ENCODE results near the gene SNX25.

Gene SNX25

DNA sequence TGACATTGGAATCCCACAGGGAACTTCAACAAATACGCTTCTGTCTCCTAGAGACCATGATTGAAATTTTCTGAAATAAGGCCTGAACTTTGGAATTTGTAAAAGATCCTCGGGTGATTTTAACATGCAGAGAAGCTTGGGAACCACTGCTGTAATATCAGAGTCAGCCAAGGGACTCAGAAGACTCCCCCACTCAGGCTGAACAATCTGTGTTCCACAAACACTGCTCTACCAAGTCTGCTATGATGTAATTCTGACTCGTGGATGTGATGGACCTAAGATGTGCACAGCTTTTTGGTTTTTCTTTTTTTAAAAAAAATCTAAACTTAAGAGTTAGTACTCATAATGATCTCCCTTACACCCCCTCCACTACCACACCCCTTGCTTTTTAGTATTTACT lies 160.3 kb downstream of the SNX25 start:
- ATAC-seq = no peak
- TF ChIP-seq SNAI2 (CRISPR knock-in tag; IDR thresholded peaks at IDR 0.05) (no peak), TOX (CRISPR knock-in tag; IDR thresholded peaks at IDR 0.05; ENCODE audit: borderline replicate concordance) (no peak), GLIS3 (CRISPR knock-in tag; IDR thresholded peaks at IDR 0.05) (no peak), RARB (CRISPR knock-in tag; IDR thresholded peaks at IDR 0.05) (no peak), ZFP30 (CRISPR knock-in tag; IDR thresholded peaks at IDR 0.05) (no peak), PPARA (CRISPR knock-in tag; IDR thresholded peaks at IDR 0.05; ENCODE audit: borderline replicate concordance) (no peak), ZNF565 (CRISPR knock-in tag; conservative IDR thresholded peaks at IDR 0.05; ENCODE audit: low read depth) (no peak), ARNTL (CRISPR knock-in tag; IDR thresholded peaks at IDR 0.05; ENCODE audit: borderline replicate concordance, low read depth) (no peak), BACH2 (CRISPR knock-in tag; IDR thresholded peaks at IDR 0.05; ENCODE audit: borderline replicate concordance) (no peak), ESRRG (CRISPR knock-in tag; IDR thresholded peaks at IDR 0.05) (no peak)
- TF ChIP-seq, protein P1, sequence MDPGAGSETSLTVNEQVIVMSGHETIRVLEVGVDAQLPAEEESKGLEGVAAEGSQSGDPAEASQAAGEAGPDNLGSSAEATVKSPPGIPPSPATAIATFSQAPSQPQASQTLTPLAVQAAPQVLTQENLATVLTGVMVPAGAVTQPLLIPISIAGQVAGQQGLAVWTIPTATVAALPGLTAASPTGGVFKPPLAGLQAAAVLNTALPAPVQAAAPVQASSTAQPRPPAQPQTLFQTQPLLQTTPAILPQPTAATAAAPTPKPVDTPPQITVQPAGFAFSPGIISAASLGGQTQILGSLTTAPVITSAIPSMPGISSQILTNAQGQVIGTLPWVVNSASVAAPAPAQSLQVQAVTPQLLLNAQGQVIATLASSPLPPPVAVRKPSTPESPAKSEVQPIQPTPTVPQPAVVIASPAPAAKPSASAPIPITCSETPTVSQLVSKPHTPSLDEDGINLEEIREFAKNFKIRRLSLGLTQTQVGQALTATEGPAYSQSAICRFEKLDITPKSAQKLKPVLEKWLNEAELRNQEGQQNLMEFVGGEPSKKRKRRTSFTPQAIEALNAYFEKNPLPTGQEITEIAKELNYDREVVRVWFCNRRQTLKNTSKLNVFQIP (CRISPR knock-in tag; IDR thresholded peaks at IDR 0.05; ENCODE audit: borderline replicate concordance, low read depth) = no peak

- TF ChIP-seq ZFP3 (CRISPR knock-in tag; IDR thresholded peaks at IDR 0.05) = no peak
- no peak for ATAC-seq
These were observed 161.0 kb downstream of the SNX25 start for GRCh38 chr4:185370268-185370949.

DNA sequence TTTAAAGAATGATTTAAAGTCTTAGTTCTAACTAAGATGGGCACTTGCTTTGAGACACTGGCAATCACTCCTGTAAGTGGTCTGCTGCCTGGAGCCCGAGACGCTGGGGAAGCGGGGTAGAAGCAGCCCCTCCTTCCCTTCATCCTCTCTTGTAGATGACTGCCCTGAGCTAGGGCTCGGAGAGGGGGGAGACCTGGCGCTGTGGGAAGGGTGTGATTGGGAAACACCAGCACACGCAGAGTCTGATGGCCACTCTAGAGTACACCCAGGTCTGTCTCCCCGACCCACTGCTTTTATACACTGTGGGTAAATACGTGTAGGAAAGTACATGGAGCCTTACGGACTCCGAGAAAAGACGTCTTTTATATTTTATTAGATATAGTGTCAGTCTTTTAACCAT lies 162.3 kb downstream of the SNX25 start:
- ATAC-seq = no peak
- no peak for TF ChIP-seq BACH2 (CRISPR knock-in tag; IDR thresholded peaks at IDR 0.05; ENCODE audit: borderline replicate concordance)
- TF ChIP-seq ZNF8 (CRISPR knock-in tag; IDR thresholded peaks at IDR 0.05) = no peak
- no peak for TF ChIP-seq PPARA (CRISPR knock-in tag; IDR thresholded peaks at IDR 0.05; ENCODE audit: borderline replicate concordance)
- TF ChIP-seq ISL1 (CRISPR knock-in tag; IDR thresholded peaks at IDR 0.05) = no peak
- no peak for TF ChIP-seq ZFP30 (CRISPR knock-in tag; IDR thresholded peaks at IDR 0.05)
- TF ChIP-seq OSR1 (CRISPR knock-in tag; IDR thresholded peaks at IDR 0.05) = no peak
- no peak for TF ChIP-seq ZC3H10 (CRISPR knock-in tag; IDR thresholded peaks at IDR 0.05)
- no peak for TF ChIP-seq ZNF70 (CRISPR knock-in tag; IDR thresholded peaks at IDR 0.05)
- TF ChIP-seq ARNTL (CRISPR knock-in tag; IDR thresholded peaks at IDR 0.05; ENCODE audit: borderline replicate concordance, low read depth) = no peak
- TF ChIP-seq, protein P2, sequence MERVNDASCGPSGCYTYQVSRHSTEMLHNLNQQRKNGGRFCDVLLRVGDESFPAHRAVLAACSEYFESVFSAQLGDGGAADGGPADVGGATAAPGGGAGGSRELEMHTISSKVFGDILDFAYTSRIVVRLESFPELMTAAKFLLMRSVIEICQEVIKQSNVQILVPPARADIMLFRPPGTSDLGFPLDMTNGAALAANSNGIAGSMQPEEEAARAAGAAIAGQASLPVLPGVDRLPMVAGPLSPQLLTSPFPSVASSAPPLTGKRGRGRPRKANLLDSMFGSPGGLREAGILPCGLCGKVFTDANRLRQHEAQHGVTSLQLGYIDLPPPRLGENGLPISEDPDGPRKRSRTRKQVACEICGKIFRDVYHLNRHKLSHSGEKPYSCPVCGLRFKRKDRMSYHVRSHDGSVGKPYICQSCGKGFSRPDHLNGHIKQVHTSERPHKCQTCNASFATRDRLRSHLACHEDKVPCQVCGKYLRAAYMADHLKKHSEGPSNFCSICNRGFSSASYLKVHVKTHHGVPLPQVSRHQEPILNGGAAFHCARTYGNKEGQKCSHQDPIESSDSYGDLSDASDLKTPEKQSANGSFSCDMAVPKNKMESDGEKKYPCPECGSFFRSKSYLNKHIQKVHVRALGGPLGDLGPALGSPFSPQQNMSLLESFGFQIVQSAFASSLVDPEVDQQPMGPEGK (CRISPR knock-in tag; IDR thresholded peaks at IDR 0.05; ENCODE audit: borderline replicate concordance) = no peak

DNA sequence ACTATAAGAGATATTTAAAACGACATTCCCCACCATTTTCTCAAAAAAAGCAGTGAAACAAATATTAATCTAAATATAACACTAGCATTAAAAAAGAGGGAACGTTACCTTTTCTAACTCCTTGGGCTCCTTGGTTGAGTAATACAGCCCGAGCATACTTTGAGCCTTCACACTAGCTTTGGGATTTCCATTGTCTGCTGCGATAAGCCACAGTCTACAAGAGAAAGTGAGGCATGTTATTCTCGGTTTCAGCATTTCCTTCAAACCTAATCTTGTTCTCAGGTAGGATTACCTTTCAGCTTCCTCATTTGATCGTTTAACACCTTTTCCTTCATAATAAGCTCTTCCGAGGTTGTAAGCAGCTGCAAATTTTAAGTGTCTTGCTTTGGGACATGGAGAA lies 164.6 kb downstream of the SNX25 start:
- TF ChIP-seq SNAI2 (CRISPR knock-in tag; IDR thresholded peaks at IDR 0.05) (no peak), ARNTL (CRISPR knock-in tag; IDR thresholded peaks at IDR 0.05; ENCODE audit: borderline replicate concordance, low read depth) (no peak), CSDC2 (CRISPR knock-in tag; IDR thresholded peaks at IDR 0.05) (no peak), ISL1 (CRISPR knock-in tag; IDR thresholded peaks at IDR 0.05) (no peak), ZNF8 (CRISPR knock-in tag; IDR thresholded peaks at IDR 0.05) (no peak), TCF4 (CRISPR knock-in tag; IDR thresholded peaks at IDR 0.05; ENCODE audit: borderline replicate concordance) (no peak), ZFP30 (CRISPR knock-in tag; IDR thresholded peaks at IDR 0.05) (no peak), ZFP3 (CRISPR knock-in tag; IDR thresholded peaks at IDR 0.05) (no peak), OSR1 (CRISPR knock-in tag; IDR thresholded peaks at IDR 0.05) (no peak), ZNF565 (CRISPR knock-in tag; conservative IDR thresholded peaks at IDR 0.05; ENCODE audit: low read depth) (no peak), ZNF70 (CRISPR knock-in tag; IDR thresholded peaks at IDR 0.05) (no peak), GLIS3 (CRISPR knock-in tag; IDR thresholded peaks at IDR 0.05) (no peak), TOX (CRISPR knock-in tag; IDR thresholded peaks at IDR 0.05; ENCODE audit: borderline replicate concordance) (no peak), ESRRG (CRISPR knock-in tag; IDR thresholded peaks at IDR 0.05) (no peak), ZC3H10 (CRISPR knock-in tag; IDR thresholded peaks at IDR 0.05) (no peak)
- TF ChIP-seq, protein P3, sequence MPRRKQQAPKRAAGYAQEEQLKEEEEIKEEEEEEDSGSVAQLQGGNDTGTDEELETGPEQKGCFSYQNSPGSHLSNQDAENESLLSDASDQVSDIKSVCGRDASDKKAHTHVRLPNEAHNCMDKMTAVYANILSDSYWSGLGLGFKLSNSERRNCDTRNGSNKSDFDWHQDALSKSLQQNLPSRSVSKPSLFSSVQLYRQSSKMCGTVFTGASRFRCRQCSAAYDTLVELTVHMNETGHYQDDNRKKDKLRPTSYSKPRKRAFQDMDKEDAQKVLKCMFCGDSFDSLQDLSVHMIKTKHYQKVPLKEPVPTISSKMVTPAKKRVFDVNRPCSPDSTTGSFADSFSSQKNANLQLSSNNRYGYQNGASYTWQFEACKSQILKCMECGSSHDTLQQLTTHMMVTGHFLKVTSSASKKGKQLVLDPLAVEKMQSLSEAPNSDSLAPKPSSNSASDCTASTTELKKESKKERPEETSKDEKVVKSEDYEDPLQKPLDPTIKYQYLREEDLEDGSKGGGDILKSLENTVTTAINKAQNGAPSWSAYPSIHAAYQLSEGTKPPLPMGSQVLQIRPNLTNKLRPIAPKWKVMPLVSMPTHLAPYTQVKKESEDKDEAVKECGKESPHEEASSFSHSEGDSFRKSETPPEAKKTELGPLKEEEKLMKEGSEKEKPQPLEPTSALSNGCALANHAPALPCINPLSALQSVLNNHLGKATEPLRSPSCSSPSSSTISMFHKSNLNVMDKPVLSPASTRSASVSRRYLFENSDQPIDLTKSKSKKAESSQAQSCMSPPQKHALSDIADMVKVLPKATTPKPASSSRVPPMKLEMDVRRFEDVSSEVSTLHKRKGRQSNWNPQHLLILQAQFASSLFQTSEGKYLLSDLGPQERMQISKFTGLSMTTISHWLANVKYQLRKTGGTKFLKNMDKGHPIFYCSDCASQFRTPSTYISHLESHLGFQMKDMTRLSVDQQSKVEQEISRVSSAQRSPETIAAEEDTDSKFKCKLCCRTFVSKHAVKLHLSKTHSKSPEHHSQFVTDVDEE (CRISPR knock-in tag; IDR thresholded peaks at IDR 0.05) = no peak
- TF ChIP-seq, protein P2 (CRISPR knock-in tag; IDR thresholded peaks at IDR 0.05; ENCODE audit: borderline replicate concordance) = no peak
- TF ChIP-seq, protein P1 (CRISPR knock-in tag; IDR thresholded peaks at IDR 0.05; ENCODE audit: borderline replicate concordance, low read depth) = no peak
- no peak for ATAC-seq
